Ishikawa (cell line): ENCODE data around the gene FBXO28.

ENCODE experiments used
- CEBPB ChIP-seq: IDR thresholded peaks from 2 replicates; pipeline ENCODE4 v1.6.1; 2012
- CREB1 ChIP-seq: IDR thresholded peaks from 2 replicates; pipeline ENCODE4 v1.6.1; 2012; ENCODE audit warnings: low read depth
- EGR1 ChIP-seq: IDR thresholded peaks from 2 replicates; pipeline ENCODE4 v1.6.1; 2012
- EP300 ChIP-seq: IDR thresholded peaks from 2 replicates; pipeline ENCODE4 v1.6.1; 2012; ENCODE audit warnings: borderline replicate concordance
- FOXM1 ChIP-seq: IDR thresholded peaks from 2 replicates; pipeline ENCODE4 v1.6.1; 2012; ENCODE audit warnings: low read depth, borderline replicate concordance
- MAX ChIP-seq: IDR thresholded peaks from 2 replicates; pipeline ENCODE4 v1.6.1; 2012
- NFIC ChIP-seq: IDR thresholded peaks from 2 replicates; pipeline ENCODE4 v1.6.1; 2012
- RAD21 ChIP-seq: IDR thresholded peaks from 2 replicates; pipeline ENCODE4 v1.6.1; 2012; ENCODE audit warnings: low read depth
- REST ChIP-seq: IDR thresholded peaks from 2 replicates; pipeline ENCODE4 v1.6.1; 2012; ENCODE audit warnings: low read depth, mild to moderate bottlenecking
- TAF1 ChIP-seq: IDR thresholded peaks from 2 replicates; pipeline ENCODE4 v1.6.1; 2012; ENCODE audit warnings: low read depth, mild to moderate bottlenecking
- TCF12 ChIP-seq: IDR thresholded peaks from 2 replicates; pipeline ENCODE4 v1.6.1; 2012; ENCODE audit warnings: low read depth
- TEAD4 ChIP-seq: IDR thresholded peaks from 2 replicates; pipeline ENCODE4 v1.6.1; 2012
- YY1 ChIP-seq: IDR thresholded peaks from 2 replicates; pipeline ENCODE4 v1.6.1; 2012; ENCODE audit warnings: low read depth
- ZBTB7A ChIP-seq: IDR thresholded peaks from 2 replicates; pipeline ENCODE4 v1.6.1; 2012; ENCODE audit warnings: low read depth
- TF ChIP-seq, protein P1 (sequence below): IDR thresholded peaks from 2 replicates; pipeline ENCODE4 v1.6.1; 2012

The FBXO28 gene

GRCh38 chr1:224185208-224185607 is 71.3 kb downstream of the FBXO28 start:
- TF ChIP-seq MAX (no peak), RAD21 (no peak), NFIC (no peak), REST (no peak), ZBTB7A (no peak), CREB1 (no peak), TEAD4 (no peak), YY1 (no peak)
- TF ChIP-seq, protein P1, sequence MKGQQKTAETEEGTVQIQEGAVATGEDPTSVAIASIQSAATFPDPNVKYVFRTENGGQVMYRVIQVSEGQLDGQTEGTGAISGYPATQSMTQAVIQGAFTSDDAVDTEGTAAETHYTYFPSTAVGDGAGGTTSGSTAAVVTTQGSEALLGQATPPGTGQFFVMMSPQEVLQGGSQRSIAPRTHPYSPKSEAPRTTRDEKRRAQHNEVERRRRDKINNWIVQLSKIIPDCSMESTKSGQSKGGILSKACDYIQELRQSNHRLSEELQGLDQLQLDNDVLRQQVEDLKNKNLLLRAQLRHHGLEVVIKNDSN: no peak

GRCh38 chr1:224188286-224188685 is 74.4 kb downstream of the FBXO28 start:
- no peak for TF ChIP-seq TAF1
- TF ChIP-seq ZBTB7A: no peak
- TF ChIP-seq REST: no peak
- no peak for TF ChIP-seq FOXM1
- no peak for TF ChIP-seq EP300
- no peak for TF ChIP-seq CREB1
- no peak for TF ChIP-seq MAX
- no peak for TF ChIP-seq CEBPB
- TF ChIP-seq RAD21: no peak
- TF ChIP-seq, protein P1: no peak

DNA sequence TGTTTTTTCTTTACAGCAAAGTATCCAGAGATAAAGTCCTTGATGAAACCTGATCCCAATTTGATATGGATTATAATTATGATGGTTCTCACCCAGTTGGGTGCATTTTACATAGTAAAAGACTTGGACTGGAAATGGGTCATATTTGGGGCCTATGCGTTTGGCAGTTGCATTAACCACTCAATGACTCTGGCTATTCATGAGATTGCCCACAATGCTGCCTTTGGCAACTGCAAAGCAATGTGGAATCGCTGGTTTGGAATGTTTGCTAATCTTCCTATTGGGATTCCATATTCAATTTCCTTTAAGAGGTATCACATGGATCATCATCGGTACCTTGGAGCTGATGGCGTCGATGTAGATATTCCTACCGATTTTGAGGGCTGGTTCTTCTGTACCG is 75.7 kb downstream of the FBXO28 start:
- no peak for TF ChIP-seq RAD21
- no peak for TF ChIP-seq ZBTB7A
- no peak for TF ChIP-seq CEBPB
- TF ChIP-seq EGR1: no peak
- no peak for TF ChIP-seq TAF1
- TF ChIP-seq, protein P1: no peak
- TF ChIP-seq TCF12: no peak

GRCh38 chr1:224192082-224192788 is 78.3 kb downstream of the FBXO28 start:
- TF ChIP-seq EGR1 (no peak), NFIC (no peak), YY1 (no peak), TAF1 (no peak), FOXM1 (no peak), TEAD4 (no peak)

- TF ChIP-seq ZBTB7A (no peak), EP300 (no peak), EGR1 (no peak), MAX (no peak), TAF1 (no peak)
- TF ChIP-seq, protein P1: no peak
These were observed 79.5 kb downstream of the FBXO28 start for GRCh38 chr1:224193319-224193966.
